Coronary artery (tissue), 2 donors: ENCODE data around the gene NR5A2.

ENCODE experiments used
- DNase-seq: peaks from one replicate; pipeline ENCODE4 v3.0.0-alpha.2; 2017; ENCODE audit warnings: low spot score
- H3K27ac ChIP-seq, 2 donors: fragments of 200-600 bp; sonication (generic); one replicate each; pipeline ENCODE4 v1.5.1; 2016 to 2019
- H3K4me3 ChIP-seq: fragments of 200-600 bp; sonication (generic); 2 replicates; pipeline ENCODE4 v1.5.1; 2016; ENCODE audit warnings: mild to moderate bottlenecking, moderate library complexity
- CTCF ChIP-seq: fragments of 200-600 bp; sonication (generic); IDR thresholded peaks from one replicate; pipeline ENCODE4 v1.5.1; 2019; ENCODE audit warnings: antibody characterized with exemption

Gene NR5A2

GRCh38 chr1:200005165-200005564 lies 22.3 kb upstream of the NR5A2 start:
- DNase-seq = no peak
- H3K4me3 ChIP-seq = no peak overlapping the region
- TF ChIP-seq CTCF = no peak
- no peak overlapping the region for H3K27ac ChIP-seq

GRCh38 chr1:200006711-200007110 lies 20.8 kb upstream of the NR5A2 start:
- no peak for TF ChIP-seq CTCF
- peak; percentile 9 for DNase-seq
- H3K27ac ChIP-seq = no peak overlapping the region
- H3K4me3 ChIP-seq = no peak overlapping the region

GRCh38 chr1:200015811-200016210 lies 11.7 kb upstream of the NR5A2 start:
- no peak overlapping the region for H3K4me3 ChIP-seq
- H3K27ac ChIP-seq = no peak overlapping the region
- TF ChIP-seq CTCF = no peak
- DNase-seq = no peak

- TF ChIP-seq CTCF = no peak
- DNase-seq = no peak
- H3K27ac ChIP-seq = no peak overlapping the region
- no peak overlapping the region for H3K4me3 ChIP-seq
Observed at GRCh38 chr1:200021577-200022238, 5.8 kb upstream of the NR5A2 start.

- DNase-seq = no peak
- Histone ChIP-seq H3K27ac (no peak overlapping the region), H3K4me3 (no peak overlapping the region)
- no peak for TF ChIP-seq CTCF
Observed at GRCh38 chr1:200022239-200022804, 5.2 kb upstream of the NR5A2 start.

- Histone ChIP-seq H3K4me3 (peak overlapping the region; percentile 61), H3K27ac (no peak overlapping the region)
- DNase-seq = no peak
- no peak for TF ChIP-seq CTCF
Observed at GRCh38 chr1:200028586-200029034, 1.1 kb downstream of the NR5A2 start.
